NCI-H2171 treated with DMSO at 0.1 percent for 48 hours (cell line): ENCODE data around the gene FGF1.
A peak's percentile ranks its signal among the peaks of the same experiment; 100 is the strongest.

Experiments used
- DNase-seq: peaks from one replicate; lab custom pipeline; 2025; lab: John Stamatoyannopoulos, UW

The FGF1 gene

GRCh38 chr5:142685418-142686209 lies at the start of gene FGF1:
TSS of gene FGF1 (minus strand) at chr5:142686090. CDS start at chr5:142614127, 71,963 bp downstream.
- no peak for DNase-seq

GRCh38 chr5:142727735-142728047 lies 41.8 kb upstream of the FGF1 start:
- no peak for DNase-seq

- DNase-seq: no peak
These were observed 40.4 kb upstream of the FGF1 start for GRCh38 chr5:142726188-142726731.

- no peak for DNase-seq
These were observed 39.6 kb upstream of the FGF1 start for GRCh38 chr5:142725231-142726187.

GRCh38 chr5:142724821-142725220 lies 38.9 kb upstream of the FGF1 start:
- no peak for DNase-seq

- DNase-seq: no peak
These were observed 37.0 kb upstream of the FGF1 start for GRCh38 chr5:142722896-142723295.

GRCh38 chr5:142722146-142722545 lies 36.3 kb upstream of the FGF1 start:
- DNase-seq: no peak

- DNase-seq: peak; percentile 72
These were observed 34.9 kb upstream of the FGF1 start for GRCh38 chr5:142720641-142721271.

GRCh38 chr5:142719836-142720370 lies 34.0 kb upstream of the FGF1 start:
- no peak for DNase-seq

GRCh38 chr5:142717582-142718215 lies 31.8 kb upstream of the FGF1 start:
- peak; percentile 31 for DNase-seq

GRCh38 chr5:142716963-142717362 lies 31.1 kb upstream of the FGF1 start:
- DNase-seq: peak; percentile 12

GRCh38 chr5:142715291-142715690 lies 29.4 kb upstream of the FGF1 start:
- DNase-seq: no peak

GRCh38 chr5:142713121-142713706 lies 27.3 kb upstream of the FGF1 start:
- peak; percentile 74 for DNase-seq

- DNase-seq: no peak
These were observed 17.3 kb upstream of the FGF1 start for GRCh38 chr5:142703153-142703552.

GRCh38 chr5:142701673-142702311 lies 15.9 kb upstream of the FGF1 start:
- no peak for DNase-seq

GRCh38 chr5:142700566-142700965 lies 14.7 kb upstream of the FGF1 start:
- no peak for DNase-seq

- peak; percentile 38 for DNase-seq
These were observed 13.4 kb upstream of the FGF1 start for GRCh38 chr5:142699184-142699720.

GRCh38 chr5:142698447-142699183 lies 12.7 kb upstream of the FGF1 start:
- no peak for DNase-seq
